ENCODE results near the gene TMIGD1. TPM values are rescaled to one million over a fixed set of nuclear protein-coding genes. Genes with fewer than 3 reads are reported as not detected.

TMIGD1 gene
- total and polyA plus RNA-seq, 2 experiments from 2014 or later: not detected

- peaks cover 21% of the 10 kb centered on the region for H3K36me3 ChIP-seq
- H3K4me3 ChIP-seq: no peak overlapping the region
- no peaks in the 10 kb centered on the region for H3K27me3 ChIP-seq
- H3K9me3 ChIP-seq (ENCODE audit: low read depth): no peaks in the 10 kb centered on the region
- peak; percentile 62 to 79 for DNase-seq (ENCODE audit: low read depth in 1 of 2, low spot score in 1 of 2)
- TF ChIP-seq, protein P1, sequence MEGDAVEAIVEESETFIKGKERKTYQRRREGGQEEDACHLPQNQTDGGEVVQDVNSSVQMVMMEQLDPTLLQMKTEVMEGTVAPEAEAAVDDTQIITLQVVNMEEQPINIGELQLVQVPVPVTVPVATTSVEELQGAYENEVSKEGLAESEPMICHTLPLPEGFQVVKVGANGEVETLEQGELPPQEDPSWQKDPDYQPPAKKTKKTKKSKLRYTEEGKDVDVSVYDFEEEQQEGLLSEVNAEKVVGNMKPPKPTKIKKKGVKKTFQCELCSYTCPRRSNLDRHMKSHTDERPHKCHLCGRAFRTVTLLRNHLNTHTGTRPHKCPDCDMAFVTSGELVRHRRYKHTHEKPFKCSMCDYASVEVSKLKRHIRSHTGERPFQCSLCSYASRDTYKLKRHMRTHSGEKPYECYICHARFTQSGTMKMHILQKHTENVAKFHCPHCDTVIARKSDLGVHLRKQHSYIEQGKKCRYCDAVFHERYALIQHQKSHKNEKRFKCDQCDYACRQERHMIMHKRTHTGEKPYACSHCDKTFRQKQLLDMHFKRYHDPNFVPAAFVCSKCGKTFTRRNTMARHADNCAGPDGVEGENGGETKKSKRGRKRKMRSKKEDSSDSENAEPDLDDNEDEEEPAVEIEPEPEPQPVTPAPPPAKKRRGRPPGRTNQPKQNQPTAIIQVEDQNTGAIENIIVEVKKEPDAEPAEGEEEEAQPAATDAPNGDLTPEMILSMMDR (IDR thresholded peaks at IDR 0.05; ENCODE audit: low read depth, low read length): peak; percentile 65
- no peak overlapping the region for H3K27ac ChIP-seq
- H3K4me1 ChIP-seq (ENCODE audit: low read depth): no peaks in the 10 kb centered on the region
These were observed 55.8 kb downstream of the TMIGD1 start for GRCh38 chr17:30278032-30278431.

DNA sequence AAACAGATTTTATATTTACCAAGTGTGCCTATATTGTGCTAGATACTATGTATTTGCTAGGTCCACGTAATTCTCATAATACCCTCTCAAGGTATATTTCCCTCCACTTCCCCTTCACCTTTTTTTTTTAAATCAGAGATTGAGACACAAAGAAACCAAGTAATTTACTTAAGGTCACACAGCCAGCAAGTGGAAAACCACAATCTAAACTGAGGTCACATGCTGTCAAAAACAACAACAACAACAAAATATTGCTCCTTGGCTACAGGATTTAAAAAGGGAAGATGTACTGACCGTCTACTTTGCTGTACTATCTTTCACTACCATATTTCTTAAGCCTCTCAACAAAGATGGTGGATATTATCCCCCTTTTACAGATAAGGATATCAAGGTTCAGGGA, 57.9 kb downstream of the TMIGD1 start:
- H3K9me3 ChIP-seq (ENCODE audit: low read depth): no peaks in the 10 kb centered on the region
- no peak for DNase-seq (ENCODE audit: low read depth in 1 of 2, low spot score in 1 of 2)
- H3K27ac ChIP-seq: no peak overlapping the region
- no peaks in the 10 kb centered on the region for H3K27me3 ChIP-seq
- peaks cover 42% of the 10 kb centered on the region for H3K36me3 ChIP-seq
- H3K4me3 ChIP-seq: no peak overlapping the region
- TF ChIP-seq, protein P1 (IDR thresholded peaks at IDR 0.05; ENCODE audit: low read depth, low read length): no peak
- H3K4me1 ChIP-seq (ENCODE audit: low read depth): no peaks in the 10 kb centered on the region

DNA sequence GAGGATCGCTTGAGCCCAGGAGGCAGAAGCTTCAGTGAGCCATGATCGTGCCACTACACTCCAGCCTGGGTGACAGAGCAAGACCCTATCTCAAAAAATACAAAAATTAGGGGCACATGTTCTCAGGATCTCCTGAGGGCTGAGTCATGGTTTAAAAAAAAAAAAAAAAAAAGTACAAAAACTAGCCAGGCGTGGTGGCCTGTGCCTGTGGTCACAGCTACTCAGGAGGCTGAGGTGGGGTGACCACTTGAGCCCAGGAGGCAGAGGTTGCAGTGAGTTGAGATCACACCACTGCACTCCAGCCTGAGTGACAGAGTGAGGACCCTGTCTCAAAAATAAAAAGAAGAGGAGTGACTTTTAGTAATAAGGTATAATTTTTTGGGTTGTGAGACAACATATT, 59.0 kb downstream of the TMIGD1 start:
- Histone ChIP-seq H3K9me3 (ENCODE audit: low read depth) (no peaks in the 10 kb centered on the region), H3K4me1 (ENCODE audit: low read depth) (no peaks in the 10 kb centered on the region), H3K36me3 (peaks cover 39% of the 10 kb centered on the region), H3K27ac (no peak overlapping the region), H3K27me3 (no peaks in the 10 kb centered on the region), H3K4me3 (no peak overlapping the region)
- TF ChIP-seq, protein P1 (IDR thresholded peaks at IDR 0.05; ENCODE audit: low read depth, low read length): no peak
- no peak for DNase-seq (ENCODE audit: low read depth in 1 of 2, low spot score in 1 of 2)

- Histone ChIP-seq H3K9me3 (ENCODE audit: low read depth) (no peaks in the 10 kb centered on the region), H3K27me3 (no peaks in the 10 kb centered on the region), H3K36me3 (peaks cover 36% of the 10 kb centered on the region), H3K4me3 (no peak overlapping the region), H3K4me1 (ENCODE audit: low read depth) (no peaks in the 10 kb centered on the region), H3K27ac (no peak overlapping the region)
- DNase-seq (ENCODE audit: low read depth in 1 of 2, low spot score in 1 of 2): peak in 1 of 2 donors; percentile 20
- TF ChIP-seq, protein P1 (IDR thresholded peaks at IDR 0.05; ENCODE audit: low read depth, low read length): no peak
These were observed 60.5 kb downstream of the TMIGD1 start for GRCh38 chr17:30273373-30273772.

- no peaks in the 10 kb centered on the region for H3K9me3 ChIP-seq (ENCODE audit: low read depth)
- TF ChIP-seq, protein P1 (IDR thresholded peaks at IDR 0.05; ENCODE audit: low read depth, low read length): no peak
- no peaks in the 10 kb centered on the region for H3K4me1 ChIP-seq (ENCODE audit: low read depth)
- no peak overlapping the region for H3K4me3 ChIP-seq
- H3K36me3 ChIP-seq: peaks cover 36% of the 10 kb centered on the region
- no peak overlapping the region for H3K27ac ChIP-seq
- no peak for DNase-seq (ENCODE audit: low read depth in 1 of 2, low spot score in 1 of 2)
- H3K27me3 ChIP-seq: no peaks in the 10 kb centered on the region
These were observed 62.8 kb downstream of the TMIGD1 start for GRCh38 chr17:30271102-30271501.

- DNase-seq (ENCODE audit: low read depth in 1 of 2, low spot score in 1 of 2): peak in 1 of 2 donors; percentile 39
- no peaks in the 10 kb centered on the region for H3K27me3 ChIP-seq
- H3K9me3 ChIP-seq (ENCODE audit: low read depth): no peaks in the 10 kb centered on the region
- H3K4me1 ChIP-seq (ENCODE audit: low read depth): peaks cover 15% of the 10 kb centered on the region
- no peak overlapping the region for H3K27ac ChIP-seq
- TF ChIP-seq, protein P1 (IDR thresholded peaks at IDR 0.05; ENCODE audit: low read depth, low read length): no peak
- no peak overlapping the region for H3K4me3 ChIP-seq
- peaks cover 22% of the 10 kb centered on the region for H3K36me3 ChIP-seq
These were observed 66.2 kb downstream of the TMIGD1 start for GRCh38 chr17:30267625-30268024.

Data from cardiac muscle cell (in vitro differentiated cells and primary cell).